A549 (cell line): ENCODE results near the gene NCAPH2. TPM values are rescaled to one million over a fixed set of nuclear protein-coding genes. Genes with fewer than 3 reads are reported as not detected.

Experiments
- ATAC-seq, 2 experiments: fragments of 200-7000 bp in 1 of 2; fragments of >200 bp in 1 of 2; cut with Nextera tagmentation in 1 of 2; cut with Tn5 transposase in 1 of 2; 3 replicates each; pipeline versions ENCODE4 v1.8.0 to v1.9.1; 2018 to 2020; ENCODE audit warnings: mild to moderate bottlenecking in 1 of 2, moderate library complexity in 1 of 2
- CTCF ChIA-PET: fragments of 300-600 bp; sonication (Branson Sonifier 250); formaldehyde crosslinking; extraction: SDS; loops from one replicate; lab custom pipeline; 2021; ENCODE audit warnings: antibody characterized with exemption, inconsistent platforms; lab: Yijun Ruan, JAX
- POLR2A ChIA-PET: fragments of 350-600 bp; formaldehyde crosslinking; extraction: SDS; loops from one replicate; lab custom pipeline; 2021; ENCODE audit warnings: antibody characterized with exemption, inconsistent platforms; lab: Yijun Ruan, JAX
- DNase-seq, 2 experiments: peaks; one replicate each; pipeline versions ENCODE4 v3.0.0 to v3.0.0-alpha.2; 2011 to 2016; ENCODE audit warnings: low read depth in 1 of 2, low spot score in 1 of 2
- FAIRE-seq: peaks from 2 replicates; lab custom pipeline; 2011; peaks lifted over from hg19 to GRCh38; lab: Jason Lieb, UNC
- H3K27ac ChIP-seq, 2 experiments: fragments of >200 bp; sonication (Bioruptor Twin); formaldehyde crosslinking; 3 replicates each; pipeline ENCODE4 v1.5.1; 2016 to 2017
- H3K4me1 ChIP-seq: fragments of >200 bp; sonication (Bioruptor Twin); formaldehyde crosslinking; 3 replicates; pipeline ENCODE4 v1.6.1; 2016
- H3K4me2 ChIP-seq: fragments of >200 bp; sonication (Bioruptor Twin); formaldehyde crosslinking; 3 replicates; pipeline ENCODE4 v1.6.1; 2016
- H3K4me3 ChIP-seq: fragments of >200 bp; sonication (Bioruptor Twin); formaldehyde crosslinking; 3 replicates; pipeline ENCODE4 v1.5.1; 2016
- H3K9me3 ChIP-seq: fragments of >200 bp; sonication (Bioruptor Twin); formaldehyde crosslinking; 3 replicates; pipeline ENCODE4 v1.6.1; 2016
- ATOH8 ChIP-seq: fragments of 250-450 bp; sonication (Bioruptor Pico); IDR thresholded peaks from 2 replicates; pipeline ENCODE4 v1.5.0; 2020; ENCODE audit warnings: low read depth, mild to moderate bottlenecking, moderate library complexity
- CHD4 ChIP-seq: fragments of 200-600 bp; sonication (generic); IDR thresholded peaks from 2 replicates; pipeline ENCODE4 v1.6.1; 2016; ENCODE audit warnings: antibody characterized with exemption, mild to moderate bottlenecking, borderline replicate concordance
- CTCF ChIP-seq: fragments of >200 bp; sonication (Bioruptor Twin); formaldehyde crosslinking; IDR thresholded peaks from 3 replicates; pipeline ENCODE4 v1.5.1; 2016
- ELK1 ChIP-seq: fragments of 150-350 bp; IDR thresholded peaks from 2 replicates; pipeline ENCODE4 v1.6.1; 2014; ENCODE audit warnings: low read depth, mild to moderate bottlenecking, low read length
- EP300 ChIP-seq, 2 experiments: fragments of >200 bp; sonication (Bioruptor Twin); formaldehyde crosslinking; IDR thresholded peaks; 2 replicates in 1 of 2; 3 replicates in 1 of 2; pipeline ENCODE4 v1.6.1; 2016 to 2017
- FOXS1 ChIP-seq: fragments of 250-450 bp; sonication (Bioruptor Pico); IDR thresholded peaks from 2 replicates; pipeline ENCODE4 v1.5.0; 2020; ENCODE audit warnings: mild to moderate bottlenecking, moderate library complexity
- HDAC2 ChIP-seq: fragments of 200-600 bp; sonication (generic); IDR thresholded peaks from 2 replicates; pipeline ENCODE4 v1.6.1; 2016
- HEYL ChIP-seq: fragments of 250-450 bp; sonication (Bioruptor Pico); IDR thresholded peaks from 2 replicates; pipeline ENCODE4 v1.8.0; 2021; ENCODE audit warnings: mild to moderate bottlenecking, moderate library complexity
- HOXB5 ChIP-seq: fragments of 250-450 bp; sonication (Bioruptor Pico); IDR thresholded peaks from 2 replicates; pipeline ENCODE4 v1.5.0; 2020; ENCODE audit warnings: mild to moderate bottlenecking, moderate library complexity
- JUN ChIP-seq, 2 experiments: fragments of >200 bp; sonication (Bioruptor Twin); formaldehyde crosslinking; IDR thresholded peaks; 2 replicates in 1 of 2; 3 replicates in 1 of 2; pipeline ENCODE4 v1.6.1; 2016 to 2017
- JUNB ChIP-seq: fragments of >200 bp; sonication (Bioruptor Twin); formaldehyde crosslinking; IDR thresholded peaks from 2 replicates; pipeline ENCODE4 v1.6.1; 2016
- KDM5A ChIP-seq: fragments of 200-600 bp; sonication (generic); IDR thresholded peaks from 2 replicates; pipeline ENCODE4 v1.6.1; 2016; ENCODE audit warnings: antibody characterized with exemption, mild to moderate bottlenecking
- MAZ ChIP-seq: fragments of 150-350 bp; IDR thresholded peaks from 2 replicates; pipeline ENCODE4 v1.6.1; 2014; ENCODE audit warnings: antibody characterized with exemption, low read depth, low read length, borderline replicate concordance
- MYC ChIP-seq: IDR thresholded peaks from 2 replicates; pipeline ENCODE4 v1.6.1; 2012; ENCODE audit warnings: mild to moderate bottlenecking, inconsistent platforms, low read length, improper control_type of control experiment, borderline replicate concordance
- NFE2L2 ChIP-seq: fragments of 150-350 bp; conservative IDR thresholded peaks from 2 replicates; pipeline ENCODE4 v1.6.1; 2014; ENCODE audit warnings: low read length
- NPAS2 ChIP-seq: fragments of 250-450 bp; sonication (Bioruptor Pico); IDR thresholded peaks from 2 replicates; pipeline ENCODE4 v1.8.0; 2022; ENCODE audit warnings: mild to moderate bottlenecking, moderate library complexity, borderline replicate concordance
- PHF8 ChIP-seq: fragments of 200-600 bp; sonication (generic); IDR thresholded peaks from 2 replicates; pipeline ENCODE4 v1.6.1; 2016; ENCODE audit warnings: low read depth, mild to moderate bottlenecking, antibody characterized with exemption, moderate library complexity, borderline replicate concordance
- POLR2A ChIP-seq: IDR thresholded peaks from 2 replicates; pipeline ENCODE4 v1.6.1; 2012; ENCODE audit warnings: mild to moderate bottlenecking, low read length
- POLR2AphosphoS2 ChIP-seq: conservative IDR thresholded peaks from 2 replicates; pipeline ENCODE4 v1.6.1; 2012; ENCODE audit warnings: low read length, improper control_type of control experiment, inconsistent platforms
- RAD21 ChIP-seq, 2 experiments: fragments of >200 bp in 1 of 2; sonication (Bioruptor Twin) in 1 of 2; formaldehyde crosslinking in 1 of 2; IDR thresholded peaks in 1 of 2; conservative IDR thresholded peaks in 1 of 2; 2 replicates in 1 of 2; 3 replicates in 1 of 2; pipeline ENCODE4 v1.6.1; 2012 to 2018; ENCODE audit warnings: inconsistent platforms in 1 of 2
- RCOR1 ChIP-seq: fragments of 150-350 bp; IDR thresholded peaks from 2 replicates; pipeline ENCODE4 v1.6.1; 2014; ENCODE audit warnings: antibody characterized with exemption, low read length, low read depth
- REST ChIP-seq: fragments of 200-600 bp; sonication (generic); IDR thresholded peaks from 2 replicates; pipeline ENCODE4 v1.6.1; 2016; ENCODE audit warnings: antibody characterized with exemption, mild to moderate bottlenecking, moderate library complexity
- RNF2 ChIP-seq: fragments of 200-600 bp; sonication (generic); IDR thresholded peaks from 2 replicates; pipeline ENCODE4 v1.6.1; 2016; ENCODE audit warnings: low read depth, mild to moderate bottlenecking, antibody characterized with exemption, moderate library complexity, borderline replicate concordance
- TFCP2L1 ChIP-seq: fragments of 250-450 bp; sonication (Bioruptor Pico); IDR thresholded peaks from 2 replicates; pipeline ENCODE4 v1.5.0; 2021; ENCODE audit warnings: mild to moderate bottlenecking
- ZNF302 ChIP-seq: fragments of 250-450 bp; sonication (Bioruptor Pico); IDR thresholded peaks from 2 replicates; pipeline ENCODE4 v1.9.0; 2021; ENCODE audit warnings: inconsistent platforms, mild to moderate bottlenecking, moderate library complexity
- WGBS: methylation state at CpG from one replicate; pipeline ENCODE4 v1.1.6; 2017; ENCODE audit errors: missing lambda C conversion rate; 5-methylcytosine and 5-hydroxymethylcytosine counted together
- polyA plus RNA-seq, 4 experiments: library from polyadenylated mRNA; depleted of rRNA in 3 of 4; stranded (reverse); fragments of >200 nt; fragmentation: RNase III in 1 of 4; extraction: RNeasy Plus Mini Kit Qiagen cat#74134 plus additional on column Dnase treatment in 1 of 4; gene quantifications; 2 replicates in 3 of 4; 3 replicates in 1 of 4; pipeline ENCODE4 v1.2.3, GENCODE V29; 2011 to 2017
- TF ChIP-seq, protein P1 (sequence below): fragments of 250-450 bp; sonication (Bioruptor Pico); IDR thresholded peaks from 2 replicates; pipeline ENCODE4 v1.5.0; 2021; ENCODE audit warnings: mild to moderate bottlenecking, moderate library complexity, borderline replicate concordance
- TF ChIP-seq, protein P2 (sequence below): IDR thresholded peaks from 2 replicates; pipeline ENCODE4 v1.6.1; 2012
- TF ChIP-seq, protein P3 (sequence below): IDR thresholded peaks from 2 replicates; pipeline ENCODE4 v1.6.1; 2012; ENCODE audit warnings: low read depth, borderline replicate concordance

Gene NCAPH2
- polyA plus RNA-seq, 2 of the 4 experiments (the other 2 are of a cell fraction), result 14.3 to 27.7 TPM

DNA sequence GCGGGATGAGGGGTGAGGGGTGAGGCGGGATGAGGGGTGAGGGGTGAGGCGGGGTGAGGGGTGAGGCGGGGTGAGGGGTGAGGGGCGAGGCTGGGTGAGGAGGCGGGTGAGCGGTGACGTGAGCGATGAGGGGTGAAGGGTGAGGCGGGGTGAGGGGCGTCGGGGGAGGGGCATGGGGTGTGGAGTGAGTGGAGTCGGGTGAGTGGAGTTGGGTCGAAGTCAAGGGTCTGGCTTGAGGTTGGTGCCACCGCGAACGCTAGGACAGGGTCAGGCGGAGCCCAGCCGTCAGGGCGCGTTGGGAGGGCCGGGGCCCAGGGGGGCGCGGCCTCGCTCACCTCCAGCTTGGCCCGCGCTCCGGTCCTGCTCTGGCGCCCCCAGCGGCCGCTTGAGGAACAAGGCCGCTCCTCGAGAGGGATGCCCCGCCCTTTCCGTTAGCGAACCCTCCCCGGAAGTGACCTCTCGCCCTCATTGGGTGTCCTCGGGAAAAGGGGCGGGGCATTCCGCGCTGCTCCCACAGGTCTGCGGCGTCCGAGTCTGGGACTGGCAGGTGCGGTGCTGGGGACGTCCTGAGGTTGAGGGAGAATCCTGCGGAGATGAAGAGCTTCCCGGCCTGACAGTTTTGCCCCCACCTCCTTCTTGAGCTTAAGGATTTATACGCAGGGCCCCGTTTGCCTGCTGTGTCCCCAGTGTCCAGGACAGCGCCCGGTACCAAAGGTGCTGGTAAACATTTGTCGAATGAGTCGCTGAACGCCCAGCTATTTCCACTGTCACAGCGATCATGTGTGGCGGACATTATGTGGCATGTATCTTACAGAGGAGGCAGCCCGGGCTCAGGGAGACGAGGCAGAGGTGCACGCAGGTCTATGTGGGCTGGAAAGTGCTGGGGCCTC, 54.7 kb downstream of the NCAPH2 start, which contains the start of gene SYCE3:
TSS of gene SYCE3 (minus strand) at position 397 of the 890 bp plus-strand sequence. CDS start 6,514 bp downstream, outside the sequence.
- no peak for FAIRE-seq
- ATAC-seq, result peak; percentile 90 to 97
- peak within 1 kb of the TSS; percentile 98 for H3K4me2 ChIP-seq
- DNase-seq, result peak; percentile 73 to 91
- no peaks in the 10 kb centered on the region for H3K4me1 ChIP-seq
- POLR2A ChIA-PET, result interaction anchor here (1.0 to 1.6 kb wide), 7 partner anchors 17 to 55 kb away, joined by 3 to 8 read pairs (median 3); partner anchors contain the start of genes KLHDC7B, LMF2, NCAPH2 and SCO2
- WGBS, result 3% methylated on average over 6 of the region's 61 CpGs
- CTCF ChIA-PET, result interaction anchor here (0.7 to 4.8 kb wide), 28 partner anchors 9 to 290 kb away, joined by 3 to 53 read pairs (median 4); partner anchors contain the start of genes ARSA, CHKB, CPT1B and KLHDC7B
- peak within 1 kb of the TSS; percentile 64 for H3K4me3 ChIP-seq
- no peaks in the 10 kb centered on the region for H3K9me3 ChIP-seq
- peak within 1 kb of the TSS; percentile 76 to 96 for H3K27ac ChIP-seq
- TF ChIP-seq EP300 (IDR thresholded peaks at IDR 0.05) (no peak), HOXB5 (no peak), REST (no peak), HDAC2 (no peak), RNF2 (no peak), MAZ (no peak), POLR2A (peak; percentile 35; the same call in 1 of the 2 replicates), TFCP2L1 (CRISPR knock-in tag) (no peak), JUNB (no peak), ZNF302 (CRISPR knock-in tag) (no peak), RCOR1 (no peak), KDM5A (no peak), CTCF (peak; percentile 73), CHD4 (no peak), FOXS1 (no peak), PHF8 (no peak), ATOH8 (CRISPR knock-in tag) (no peak), JUN (IDR thresholded peaks at IDR 0.05) (peak in 1 of 2 experiments; percentile 16; a peak in 1 of 5 replicates), ELK1 (no peak), POLR2AphosphoS2 (no peak), HEYL (CRISPR knock-in tag) (no peak), NFE2L2 (no peak), NPAS2 (no peak), MYC (peak; percentile 37; the same call in 1 of the 2 replicates), RAD21 (conservative IDR thresholded peaks at IDR 0.05 in 1 of 2, IDR thresholded peaks at IDR 0.05 in 1 of 2) (peak; percentile 34 to 62; a peak in 4 of 5 replicates)
- TF ChIP-seq, protein P1, sequence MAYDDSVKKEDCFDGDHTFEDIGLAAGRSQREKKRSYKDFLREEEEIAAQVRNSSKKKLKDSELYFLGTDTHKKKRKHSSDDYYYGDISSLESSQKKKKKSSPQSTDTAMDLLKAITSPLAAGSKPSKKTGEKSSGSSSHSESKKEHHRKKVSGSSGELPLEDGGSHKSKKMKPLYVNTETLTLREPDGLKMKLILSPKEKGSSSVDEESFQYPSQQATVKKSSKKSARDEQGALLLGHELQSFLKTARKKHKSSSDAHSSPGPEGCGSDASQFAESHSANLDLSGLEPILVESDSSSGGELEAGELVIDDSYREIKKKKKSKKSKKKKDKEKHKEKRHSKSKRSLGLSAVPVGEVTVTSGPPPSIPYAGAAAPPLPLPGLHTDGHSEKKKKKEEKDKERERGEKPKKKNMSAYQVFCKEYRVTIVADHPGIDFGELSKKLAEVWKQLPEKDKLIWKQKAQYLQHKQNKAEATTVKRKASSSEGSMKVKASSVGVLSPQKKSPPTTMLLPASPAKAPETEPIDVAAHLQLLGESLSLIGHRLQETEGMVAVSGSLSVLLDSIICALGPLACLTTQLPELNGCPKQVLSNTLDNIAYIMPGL (CRISPR knock-in tag), result no peak
- TF ChIP-seq, protein P2, sequence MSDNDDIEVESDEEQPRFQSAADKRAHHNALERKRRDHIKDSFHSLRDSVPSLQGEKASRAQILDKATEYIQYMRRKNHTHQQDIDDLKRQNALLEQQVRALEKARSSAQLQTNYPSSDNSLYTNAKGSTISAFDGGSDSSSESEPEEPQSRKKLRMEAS, result peak; percentile 40; the same call in 1 of the 2 replicates
- TF ChIP-seq, protein P3, sequence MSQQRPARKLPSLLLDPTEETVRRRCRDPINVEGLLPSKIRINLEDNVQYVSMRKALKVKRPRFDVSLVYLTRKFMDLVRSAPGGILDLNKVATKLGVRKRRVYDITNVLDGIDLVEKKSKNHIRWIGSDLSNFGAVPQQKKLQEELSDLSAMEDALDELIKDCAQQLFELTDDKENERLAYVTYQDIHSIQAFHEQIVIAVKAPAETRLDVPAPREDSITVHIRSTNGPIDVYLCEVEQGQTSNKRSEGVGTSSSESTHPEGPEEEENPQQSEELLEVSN, result 0 out of 2 replicates have a peak, but pooled peaks have one; percentile 19
